DMS53 (cell line): Measurements from ENCODE around the gene HELZ.
"Not testable (repeated sequence)": the region's sequence is repeated elsewhere in the genome, so short reads cannot be mapped to it uniquely, and the experiment has no call there.

Experiments used
- DNase-seq: peaks from one replicate; lab custom pipeline; 2025; lab: John Stamatoyannopoulos, UW

Gene HELZ

DNA sequence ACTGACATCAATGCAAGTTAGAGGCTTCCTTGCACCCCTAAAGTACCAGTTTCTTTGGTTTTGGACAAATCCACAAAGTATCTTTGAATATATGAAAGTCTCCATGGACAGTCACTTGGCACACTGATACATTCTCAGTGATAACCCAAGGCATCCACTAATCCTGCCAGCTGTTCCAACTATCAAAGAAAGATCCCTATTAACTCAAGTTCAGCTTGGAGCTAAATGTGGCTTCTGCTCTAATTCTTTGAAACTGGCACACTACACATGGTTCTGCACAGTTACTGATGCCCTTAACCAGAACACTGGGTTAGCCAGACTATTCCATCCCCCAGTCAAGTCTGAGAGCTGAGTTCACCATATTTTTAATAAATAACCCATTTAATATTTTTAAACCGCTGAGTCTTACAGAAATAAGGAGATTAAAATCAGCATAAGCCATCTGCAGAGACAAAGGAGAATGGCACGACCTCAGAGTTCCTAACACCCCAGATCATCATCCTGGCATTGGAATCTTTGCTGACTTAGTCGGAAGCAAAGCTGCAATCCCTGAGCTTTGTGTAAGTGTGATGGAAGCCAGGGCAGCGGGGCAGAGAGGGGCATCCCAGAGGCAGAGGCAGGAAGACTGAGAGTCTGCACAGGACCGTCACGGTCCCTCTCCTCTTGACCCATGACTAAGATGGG lies 194.4 kb downstream of the HELZ start:
- no peak for DNase-seq

DNA sequence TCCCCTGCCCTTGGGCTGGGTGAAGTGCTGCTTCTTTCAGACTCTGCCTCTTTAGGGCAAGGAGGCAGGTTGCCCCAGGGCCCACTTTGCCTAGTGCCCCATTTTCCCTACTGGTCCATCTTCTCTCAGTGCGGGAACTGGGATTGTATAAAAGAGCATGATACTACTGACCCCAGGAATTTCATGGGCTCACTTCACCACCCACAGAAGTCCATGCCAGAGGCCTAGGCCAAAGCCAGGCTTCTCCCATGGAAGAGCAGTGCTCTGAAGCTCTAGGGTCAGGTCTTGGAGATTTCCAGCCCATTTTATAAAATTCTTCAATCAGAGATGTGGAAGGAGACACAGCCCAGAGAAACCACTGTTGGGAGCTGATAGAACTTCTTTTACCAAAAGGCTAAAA lies 194.9 kb downstream of the HELZ start:
- no peak for DNase-seq

DNA sequence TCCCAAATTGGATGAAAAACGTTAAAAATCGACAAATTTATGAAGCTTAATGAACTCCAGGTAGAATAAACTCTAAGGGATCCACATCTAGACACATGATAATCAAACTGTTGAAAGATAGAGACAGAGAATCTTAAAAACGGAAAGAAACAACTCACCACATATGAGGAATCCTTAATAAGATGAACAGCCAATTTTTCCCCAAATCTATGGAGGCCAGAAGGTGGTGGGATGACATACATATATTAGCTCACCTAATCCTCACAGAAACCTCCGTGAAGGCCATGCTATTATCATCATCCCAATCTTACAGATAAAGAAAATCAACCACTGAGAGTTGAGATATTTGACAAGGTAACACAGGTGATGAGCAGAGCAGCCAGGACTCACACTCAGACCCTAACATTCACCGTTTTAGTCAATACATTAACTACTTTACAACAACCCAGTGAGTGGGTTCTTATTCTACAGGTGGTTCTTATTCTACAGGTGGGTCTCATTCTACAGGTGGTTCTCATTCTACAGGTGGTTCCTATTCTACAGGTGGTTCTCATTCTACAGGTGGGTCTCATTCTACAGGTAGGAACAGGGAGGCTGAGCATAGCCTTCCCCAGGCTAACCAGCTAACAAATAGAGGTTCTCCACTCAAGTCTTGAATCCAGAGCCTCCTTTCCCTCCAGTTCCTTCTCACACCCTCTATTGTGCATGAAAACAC lies 195.8 kb downstream of the HELZ start:
- peak; percentile 13 for DNase-seq

- peak; percentile 40 for DNase-seq
Measured at GRCh38 chr17:67047382-67047781, 197.6 kb downstream of the HELZ start.

GRCh38 chr17:67046398-67046797 lies 198.6 kb downstream of the HELZ start:
- DNase-seq = no peak

DNA sequence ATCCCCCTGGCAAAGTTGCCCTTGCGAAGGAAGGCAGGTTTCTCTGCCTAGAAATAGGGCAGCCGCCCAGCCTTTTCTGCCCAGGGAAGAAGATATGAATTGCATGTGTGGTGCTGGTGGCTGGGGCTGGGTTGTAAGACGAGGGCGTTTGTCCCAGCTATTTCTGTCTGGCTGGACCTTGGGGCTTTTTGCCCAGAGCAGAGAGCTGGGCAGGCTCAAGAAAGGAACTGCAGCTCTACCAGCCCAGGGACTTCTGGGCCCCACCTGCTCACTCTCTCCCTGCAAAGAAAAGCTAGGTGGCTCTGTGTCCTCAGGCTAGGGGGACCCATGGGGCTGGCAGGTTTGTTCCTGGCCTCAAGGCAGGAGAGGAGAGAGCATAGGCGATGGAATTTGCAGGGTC lies 200.1 kb downstream of the HELZ start:
- DNase-seq = no peak

DNA sequence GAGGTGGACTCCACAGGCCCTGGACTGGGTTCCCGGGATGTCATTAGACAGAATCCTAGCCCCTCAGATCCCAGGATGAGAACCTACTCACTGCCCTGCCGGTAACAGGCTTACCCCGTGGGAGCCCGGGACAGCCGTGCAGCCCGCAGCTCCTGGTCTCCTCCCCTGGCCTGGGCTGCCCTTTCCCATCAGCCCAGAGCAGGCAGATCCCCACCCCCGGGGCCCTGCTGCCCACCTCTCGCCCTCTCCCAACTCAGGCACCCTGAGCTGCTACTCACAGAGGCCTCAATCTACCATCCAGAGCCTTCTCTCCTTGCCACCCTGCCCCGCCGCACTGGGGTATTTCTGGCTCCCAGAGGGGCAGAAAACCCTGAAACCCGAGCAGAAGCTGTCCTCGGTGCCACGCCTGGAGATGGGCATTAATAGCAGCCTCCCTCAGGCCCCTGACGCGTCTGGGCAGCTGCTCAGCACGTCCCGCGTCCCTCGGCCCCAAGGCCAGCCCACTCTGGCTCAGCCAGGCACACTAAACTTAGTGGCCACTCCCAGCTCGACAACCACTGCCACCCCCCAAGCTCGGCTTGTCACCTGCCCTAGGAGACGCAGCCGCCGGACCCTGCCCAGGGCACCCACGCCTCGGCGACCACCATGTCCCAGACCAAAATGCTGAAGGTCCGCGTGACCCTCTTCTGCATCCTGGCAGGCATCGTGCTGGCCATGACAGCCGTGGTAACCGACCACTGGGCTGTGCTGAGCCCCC lies 200.8 kb downstream of the HELZ start, which contains the start of gene CACNG1:
Gene CACNG1, plus strand, starts transcription at position 539 of the 757 bp plus-strand sequence. Its CDS starts 107 bp downstream, at position 646.
- no peak for DNase-seq

DNA sequence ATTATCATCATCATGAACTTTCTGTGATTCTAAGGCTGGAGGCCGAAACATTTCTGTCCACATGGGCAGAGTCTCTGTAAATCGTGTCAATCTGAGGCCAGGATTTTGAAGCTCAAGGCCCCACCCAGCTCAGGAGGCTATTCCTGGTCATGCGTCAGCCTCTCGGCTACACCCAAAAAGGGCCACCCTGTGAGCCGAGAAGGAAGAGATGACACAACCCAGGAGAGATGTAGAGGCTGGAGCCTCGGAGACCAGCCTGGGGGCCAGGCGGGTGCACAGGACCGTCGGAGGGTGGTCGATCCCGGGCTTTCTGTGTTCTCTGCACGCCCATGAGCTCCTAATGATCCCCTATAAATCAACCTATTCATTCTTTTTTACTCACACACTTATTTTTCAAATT lies 201.7 kb downstream of the HELZ start:
- DNase-seq = no peak

- DNase-seq = no peak
Measured at GRCh38 chr17:67041941-67042899, 202.8 kb downstream of the HELZ start.

DNA sequence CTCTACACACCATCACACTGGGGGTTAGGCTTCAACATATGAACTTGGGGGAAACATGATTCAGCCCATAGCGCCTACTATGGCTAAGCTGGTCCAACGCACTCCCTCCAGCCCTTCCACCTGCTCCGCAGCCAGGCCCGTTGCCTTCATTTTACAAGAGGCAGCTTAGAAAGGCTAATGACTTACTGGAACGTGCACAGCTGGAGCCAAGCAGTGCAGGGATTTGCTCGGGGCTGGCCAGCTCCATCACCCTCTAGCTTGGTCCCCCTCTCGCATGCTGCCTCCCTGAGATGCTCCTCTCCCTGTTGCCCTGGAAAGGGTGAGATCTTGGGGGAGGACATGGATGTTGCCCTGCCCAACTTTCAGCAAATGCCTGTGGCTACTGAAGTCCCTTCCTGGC lies 203.5 kb downstream of the HELZ start:
- DNase-seq = no peak

- DNase-seq = not testable (repeated sequence)
Measured at GRCh38 chr17:67041119-67041518, 203.9 kb downstream of the HELZ start.

DNA sequence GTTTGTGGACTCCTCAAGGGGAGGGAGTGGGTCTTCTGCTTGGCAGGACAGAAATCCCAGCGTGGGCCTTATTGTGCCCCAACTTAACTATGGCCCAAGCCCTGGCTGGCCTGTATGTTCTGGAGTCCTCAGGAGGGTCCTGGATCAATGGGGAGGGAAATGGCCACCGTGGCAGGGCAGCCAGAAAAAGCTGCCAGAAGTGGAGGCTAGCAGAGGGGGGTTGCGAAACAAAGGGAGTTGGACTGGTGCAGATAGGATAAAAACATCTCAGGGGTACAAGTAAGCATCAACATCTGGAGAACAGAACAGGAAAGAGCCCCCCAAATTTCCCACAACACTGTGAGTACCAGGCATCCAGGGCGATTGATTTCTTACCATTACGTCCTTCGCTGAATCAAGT lies 204.3 kb downstream of the HELZ start:
- no peak for DNase-seq

GRCh38 chr17:67038861-67039365 lies 206.1 kb downstream of the HELZ start:
- no peak for DNase-seq

DNA sequence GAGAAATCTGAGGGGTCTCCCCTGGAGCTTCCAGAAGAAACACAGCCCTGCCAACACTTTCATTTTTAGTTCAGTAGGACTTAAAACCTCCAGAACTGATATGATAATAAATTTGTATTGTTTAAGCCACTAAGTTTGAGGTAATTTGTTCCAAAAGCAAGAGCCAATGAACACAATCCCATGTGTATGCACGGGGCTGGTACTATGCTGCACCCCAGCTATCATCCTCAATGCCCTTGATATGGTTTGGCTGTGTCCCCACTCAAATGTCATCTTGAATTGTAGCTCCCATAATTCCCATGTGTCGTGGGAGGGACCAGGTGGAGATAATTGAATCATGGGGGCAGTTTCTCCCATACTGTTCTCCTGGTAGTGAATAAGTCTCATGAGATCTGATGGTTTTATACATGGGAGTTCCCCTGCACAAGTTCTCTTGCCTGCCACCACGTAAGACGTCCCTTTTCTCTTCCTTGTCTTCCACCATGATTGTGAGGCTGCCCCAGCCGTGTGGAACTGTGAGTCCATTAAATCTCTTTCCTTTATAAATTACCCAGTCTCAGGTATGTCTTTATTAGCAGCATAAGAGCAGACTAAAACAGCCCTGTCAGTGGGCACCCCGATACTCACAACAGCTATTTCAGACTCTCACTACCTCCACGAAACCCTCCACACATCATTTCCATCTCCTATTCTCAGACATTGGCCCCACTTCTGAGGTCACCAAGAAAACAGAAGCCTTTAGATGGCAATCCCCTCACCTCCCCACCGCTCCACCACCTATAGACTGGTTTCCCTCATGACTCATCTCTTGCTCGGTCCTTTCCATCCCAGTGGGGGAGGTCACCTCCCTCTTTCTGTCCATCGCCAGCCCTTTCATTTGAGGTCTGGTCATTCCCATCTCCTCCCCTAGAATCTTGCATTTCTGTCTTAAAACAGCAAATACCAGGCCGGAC lies 209.6 kb downstream of the HELZ start:
- no peak for DNase-seq

- no peak for DNase-seq
Measured at GRCh38 chr17:67033613-67034012, 211.4 kb downstream of the HELZ start.

- DNase-seq = no peak
Measured at GRCh38 chr17:67032985-67033384, 212.0 kb downstream of the HELZ start.

- DNase-seq = no peak
Measured at GRCh38 chr17:67032382-67032781, 212.6 kb downstream of the HELZ start.

GRCh38 chr17:67030641-67031040 lies 214.4 kb downstream of the HELZ start:
- no peak for DNase-seq

DNA sequence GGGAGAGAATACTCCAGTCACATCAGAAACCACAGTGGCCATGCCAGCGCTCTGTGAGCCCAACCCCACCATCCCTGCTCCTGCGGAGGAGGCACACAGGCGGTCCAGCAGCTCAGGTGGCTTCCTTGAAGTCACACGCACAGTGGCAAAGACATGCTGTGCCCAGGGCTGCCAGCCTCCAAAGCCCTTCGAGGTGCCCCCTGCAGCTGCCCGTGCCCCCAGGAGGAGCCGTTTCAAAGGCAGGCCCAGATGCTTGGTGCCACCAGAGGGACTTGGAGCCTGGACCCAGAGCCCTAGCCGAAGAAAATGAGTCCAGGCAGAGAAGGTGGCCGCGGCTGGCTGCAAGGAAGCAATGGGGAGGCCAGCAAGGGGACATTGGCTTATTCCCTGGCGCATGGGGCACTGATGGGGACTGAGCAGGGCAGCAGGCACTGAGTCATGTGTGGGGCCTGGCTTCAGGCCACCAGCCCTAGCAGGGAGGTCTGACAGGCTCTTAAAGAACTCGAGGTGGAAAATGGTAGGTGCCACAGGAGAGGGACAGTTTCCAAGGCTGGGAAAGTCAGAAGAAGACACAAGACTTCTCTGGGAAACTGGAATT lies 217.9 kb downstream of the HELZ start:
- no peak for DNase-seq

DNA sequence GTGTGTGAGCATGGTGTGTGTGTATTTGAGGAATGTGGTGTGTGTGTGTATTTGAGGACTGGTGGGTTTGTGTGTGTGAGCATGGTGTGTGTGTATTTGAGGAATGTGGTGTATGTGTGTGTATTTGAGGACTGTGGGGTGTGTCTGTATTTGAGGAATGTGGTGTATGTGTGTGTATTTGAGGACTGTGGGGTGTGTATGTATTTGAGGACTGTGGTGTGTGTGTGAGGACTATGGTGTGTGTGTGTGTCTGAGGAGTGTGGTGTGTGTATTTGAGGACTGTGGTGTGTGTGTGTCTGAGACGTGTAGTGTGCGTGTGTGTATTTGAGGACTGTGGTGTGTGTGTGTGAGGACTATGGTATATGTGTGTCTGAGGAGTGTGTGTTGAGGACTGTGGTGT lies 218.7 kb downstream of the HELZ start:
- DNase-seq = no peak
